Measurements from ENCODE around the gene MX2.
A peak's percentile ranks its signal among the peaks of the same experiment; 100 is the strongest.
"Not testable (repeated sequence)": the region's sequence is repeated elsewhere in the genome, so short reads cannot be mapped to it uniquely, and the experiment has no call there.

The MX2 gene

GRCh38 chr21:41411449-41412089 lies 49.7 kb downstream of the MX2 start:
- peak; percentile 10 for DNase-seq (ENCODE audit: low spot score)

DNA sequence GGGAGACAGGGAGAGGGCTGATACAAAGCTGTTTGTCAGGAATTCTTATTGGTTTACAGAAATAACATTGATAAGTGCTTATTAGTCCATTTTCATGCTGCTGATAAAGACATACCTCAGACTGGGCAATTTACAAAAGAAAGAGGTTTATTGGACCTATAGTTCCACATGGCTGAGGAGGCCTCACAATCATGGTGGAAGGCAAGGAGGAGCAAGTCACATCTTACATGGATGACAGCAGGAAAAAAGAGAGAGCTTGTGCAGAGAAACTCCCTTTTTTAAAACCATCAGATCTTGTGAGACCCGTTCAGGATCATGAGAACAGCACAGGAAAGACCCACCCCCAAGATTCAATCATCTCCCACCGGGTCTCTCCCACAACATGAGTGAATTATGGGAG lies 55.7 kb downstream of the MX2 start:
- DNase-seq (ENCODE audit: low spot score), result not testable (repeated sequence)

DNA sequence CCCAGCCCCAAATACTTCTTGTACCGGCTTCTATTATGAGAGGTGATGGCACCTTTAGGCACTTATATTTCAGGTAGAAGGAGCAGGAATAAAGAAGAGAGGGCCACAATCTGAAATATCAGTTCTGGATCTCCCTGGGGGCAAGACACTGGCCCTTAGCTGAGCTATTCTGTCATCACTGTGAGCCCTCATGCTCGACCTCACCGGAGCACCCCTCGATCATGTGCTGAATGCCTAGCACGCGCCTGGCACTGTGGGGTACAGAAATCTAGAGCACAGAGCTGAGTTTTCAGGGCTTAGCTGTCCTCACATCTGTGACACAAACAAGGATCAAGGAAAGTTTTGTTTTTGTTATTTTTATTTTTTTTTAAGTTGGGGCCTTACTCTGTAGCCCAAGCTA lies 56.6 kb downstream of the MX2 start:
- DNase-seq (ENCODE audit: low spot score), result no peak

GRCh38 chr21:41418956-41419680 lies 57.3 kb downstream of the MX2 start:
- DNase-seq (ENCODE audit: low spot score), result no peak

DNA sequence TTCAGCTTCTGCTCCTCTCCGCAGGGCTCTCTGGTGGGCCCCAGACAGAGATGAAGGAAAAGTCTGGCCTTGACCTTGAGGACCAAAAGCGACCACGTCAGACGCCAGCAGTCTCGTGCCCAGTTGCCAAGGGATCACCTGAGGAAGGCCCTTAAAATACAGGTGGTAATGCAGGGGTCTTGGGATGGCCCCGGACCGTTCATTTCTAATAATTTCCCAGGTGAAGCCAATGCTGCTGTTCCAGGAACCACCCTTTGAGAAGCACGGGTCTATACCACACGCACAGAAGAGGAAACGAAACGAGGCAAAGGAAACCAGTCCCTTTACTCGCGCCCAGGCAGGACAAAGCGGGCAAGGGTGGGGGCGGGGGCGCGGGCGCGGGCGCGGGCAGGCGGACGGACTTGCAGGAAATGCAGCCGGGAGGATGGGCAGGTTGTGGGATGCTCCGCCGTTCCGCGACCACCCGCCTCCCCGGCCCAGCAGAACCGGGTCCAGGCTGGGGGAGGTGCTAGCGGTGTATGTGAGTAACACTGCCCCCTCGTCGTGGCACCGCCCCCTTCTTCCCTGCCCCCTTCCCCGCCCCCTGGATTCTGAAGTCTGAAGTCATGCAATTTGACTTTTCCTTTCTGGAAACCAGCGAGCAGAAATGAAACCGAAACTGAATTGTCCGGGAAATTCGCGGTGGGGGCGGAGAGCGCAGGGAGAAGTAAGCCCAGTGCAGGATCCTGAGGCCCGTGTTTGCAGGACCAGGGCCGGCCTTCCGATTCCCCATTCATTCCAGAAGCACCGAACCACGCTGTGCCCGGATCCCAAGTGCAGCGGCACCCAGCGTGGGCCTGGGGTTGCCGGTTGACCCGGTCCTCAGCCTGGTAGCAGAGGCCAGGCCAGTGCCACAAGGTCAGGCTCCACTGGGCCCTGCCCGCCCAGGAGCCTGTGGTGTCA lies 58.4 kb downstream of the MX2 start:
- peak; percentile 52 for DNase-seq (ENCODE audit: low spot score)

- not testable (repeated sequence) for DNase-seq (ENCODE audit: low spot score)
Observed at GRCh38 chr21:41420998-41421397, 59.2 kb downstream of the MX2 start.

DNA sequence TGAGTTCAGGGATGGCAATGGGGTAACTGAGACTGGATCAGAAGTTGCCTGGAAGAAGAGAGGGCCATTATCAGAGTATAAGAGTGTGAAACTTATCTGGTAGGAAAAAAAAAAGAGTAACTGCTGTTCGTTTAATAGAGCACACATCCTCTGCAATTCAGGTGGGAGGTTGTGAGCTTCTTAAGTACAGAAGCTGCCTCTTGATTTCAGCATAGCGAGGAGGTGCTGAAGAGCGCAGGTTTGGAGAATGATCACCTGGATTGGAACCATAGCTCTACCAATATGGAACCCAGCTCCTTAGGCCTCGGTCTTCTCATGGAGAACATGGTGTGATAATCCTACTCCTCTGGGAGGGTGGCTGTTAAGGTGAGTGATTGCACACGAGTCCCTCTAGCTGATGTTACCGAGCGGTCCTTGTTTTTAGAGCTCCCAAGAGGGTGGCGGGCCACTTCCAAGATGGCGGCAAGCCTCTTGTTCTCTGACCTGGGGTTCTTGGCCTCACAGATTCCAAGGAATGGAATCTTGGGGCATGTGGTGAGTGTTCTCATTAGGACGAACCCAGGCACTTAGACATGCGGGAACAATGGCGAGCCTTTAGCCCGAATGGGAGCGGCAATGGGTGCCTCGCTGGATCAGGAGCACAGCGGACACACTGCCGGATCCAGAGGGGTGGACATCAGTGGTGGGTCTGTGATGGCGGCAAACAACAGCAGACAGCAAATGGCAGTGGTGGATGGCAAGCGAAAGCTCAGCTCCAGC lies 60.9 kb downstream of the MX2 start:
- DNase-seq (ENCODE audit: low spot score), result no peak

- DNase-seq (ENCODE audit: low spot score), result not testable (repeated sequence)
Observed at GRCh38 chr21:41423305-41423636, 61.4 kb downstream of the MX2 start.

- DNase-seq (ENCODE audit: low spot score), result no peak
Observed at GRCh38 chr21:41425588-41425953, 63.7 kb downstream of the MX2 start.

GRCh38 chr21:41425954-41426675 lies 64.3 kb downstream of the MX2 start, which contains the start of gene MX1:
TSS of gene MX1 (plus strand) at chr21:41426239. CDS start at chr21:41432071, 5,832 bp downstream.
- peak; percentile 87 for DNase-seq (ENCODE audit: low spot score)

DNA sequence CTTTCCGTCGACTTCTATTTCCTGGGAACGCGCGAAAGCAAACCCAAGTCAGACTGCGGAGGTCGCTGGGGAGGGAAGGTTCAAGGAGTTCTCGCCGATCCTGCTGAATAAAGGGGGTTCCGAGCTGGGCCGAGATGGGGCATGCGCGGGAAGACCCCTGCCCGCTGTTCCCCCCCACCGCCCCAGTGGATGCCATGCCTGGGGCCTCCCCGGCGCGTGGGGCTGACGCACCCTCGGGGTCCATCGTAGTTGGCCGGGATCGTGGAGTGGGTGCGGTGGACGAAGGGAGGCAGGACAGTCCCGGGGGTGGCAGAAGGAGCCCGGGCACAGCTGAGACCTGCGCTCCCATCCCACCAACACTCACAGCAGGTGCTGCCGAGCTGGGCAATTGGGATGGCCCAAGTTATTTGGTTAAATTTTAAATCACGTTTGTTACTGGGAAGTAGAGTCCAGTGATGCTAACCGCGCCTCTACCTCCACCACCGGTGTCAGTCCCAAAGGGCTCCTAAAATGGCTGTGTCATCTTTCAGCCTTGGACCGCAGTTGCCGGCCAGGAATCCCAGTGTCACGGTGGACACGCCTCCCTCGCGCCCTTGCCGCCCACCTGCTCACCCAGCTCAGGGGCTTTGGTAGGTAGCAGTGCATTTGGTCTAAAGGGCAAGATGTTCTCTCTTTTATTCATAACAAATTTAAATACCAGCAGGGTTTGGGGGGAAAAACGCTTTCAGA lies 65.0 kb downstream of the MX2 start:
- no peak for DNase-seq (ENCODE audit: low spot score)

DNA sequence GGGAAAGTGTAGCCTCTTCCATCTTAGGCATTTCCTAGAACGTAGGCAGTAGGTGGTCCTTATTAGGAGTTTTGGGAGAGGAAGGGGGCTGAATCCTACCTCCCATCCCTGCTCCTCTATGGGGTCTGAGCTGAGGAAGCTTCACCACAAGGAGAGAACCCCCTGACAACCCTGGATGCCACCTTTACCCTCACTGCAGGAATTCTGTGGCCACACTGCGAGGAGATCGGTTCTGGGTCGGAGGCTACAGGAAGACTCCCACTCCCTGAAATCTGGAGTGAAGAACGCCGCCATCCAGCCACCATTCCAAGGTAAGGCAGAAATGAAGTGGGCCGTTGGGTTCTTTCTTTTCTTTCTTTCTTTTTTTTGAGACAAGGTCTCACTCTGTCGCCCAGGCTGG lies 65.7 kb downstream of the MX2 start:
- DNase-seq (ENCODE audit: low spot score), result no peak

- DNase-seq (ENCODE audit: low spot score), result no peak
Observed at GRCh38 chr21:41428311-41428710, 66.5 kb downstream of the MX2 start.

DNA sequence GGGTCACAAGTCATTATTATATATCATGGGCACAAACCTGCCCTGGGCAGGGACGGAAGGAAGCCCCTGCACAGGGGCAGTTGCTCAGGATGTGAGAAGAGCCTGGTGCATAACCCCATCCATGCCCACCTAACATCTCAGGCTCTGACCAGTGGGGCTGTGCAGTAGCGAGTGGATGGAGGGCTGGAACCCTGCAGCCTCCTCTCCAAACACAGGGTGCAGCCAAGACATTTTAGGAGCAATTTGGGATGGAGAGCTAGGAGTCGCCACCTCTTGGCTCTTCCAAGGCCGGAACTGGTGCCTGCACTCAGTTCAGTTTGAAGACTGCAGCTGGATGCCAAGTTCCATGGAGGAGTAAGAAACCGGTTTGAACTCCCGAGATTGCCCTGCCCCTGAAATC lies 67.0 kb downstream of the MX2 start:
- no peak for DNase-seq (ENCODE audit: low spot score)

- no peak for DNase-seq (ENCODE audit: low spot score)
Observed at GRCh38 chr21:41429305-41429704, 67.5 kb downstream of the MX2 start.

DNA sequence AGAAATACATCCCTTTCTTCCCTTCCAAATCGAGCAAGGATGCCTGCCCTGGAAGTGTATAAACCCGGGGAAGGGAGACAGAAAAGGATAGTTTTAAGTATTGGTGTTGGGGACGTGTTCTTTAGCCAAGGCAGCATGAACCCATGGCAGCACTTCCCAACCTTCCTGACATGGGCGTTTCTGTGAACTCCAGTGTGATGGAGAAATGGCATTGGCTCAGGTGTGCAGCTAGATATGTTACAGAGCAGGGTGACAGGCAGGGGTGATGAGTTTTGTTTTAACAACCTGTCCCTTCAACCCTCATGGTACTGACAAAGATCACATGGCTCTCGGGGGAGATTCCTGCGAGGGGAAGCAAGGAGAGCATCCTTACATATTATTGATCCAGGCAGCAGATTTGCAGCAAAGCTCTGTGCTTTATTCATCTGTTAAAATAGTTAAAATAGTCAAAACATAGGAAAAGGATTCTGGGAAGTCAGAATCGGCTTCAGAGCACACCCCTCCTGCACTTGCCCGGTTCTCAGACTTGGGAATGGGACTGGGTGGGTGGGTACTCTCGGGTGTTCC lies 68.2 kb downstream of the MX2 start:
- DNase-seq (ENCODE audit: low spot score), result no peak

GRCh38 chr21:41431788-41432548 lies 70.1 kb downstream of the MX2 start:
- no peak for DNase-seq (ENCODE audit: low spot score)

- DNase-seq (ENCODE audit: low spot score), result no peak
Observed at GRCh38 chr21:41432562-41433460, 71.0 kb downstream of the MX2 start.

DNA sequence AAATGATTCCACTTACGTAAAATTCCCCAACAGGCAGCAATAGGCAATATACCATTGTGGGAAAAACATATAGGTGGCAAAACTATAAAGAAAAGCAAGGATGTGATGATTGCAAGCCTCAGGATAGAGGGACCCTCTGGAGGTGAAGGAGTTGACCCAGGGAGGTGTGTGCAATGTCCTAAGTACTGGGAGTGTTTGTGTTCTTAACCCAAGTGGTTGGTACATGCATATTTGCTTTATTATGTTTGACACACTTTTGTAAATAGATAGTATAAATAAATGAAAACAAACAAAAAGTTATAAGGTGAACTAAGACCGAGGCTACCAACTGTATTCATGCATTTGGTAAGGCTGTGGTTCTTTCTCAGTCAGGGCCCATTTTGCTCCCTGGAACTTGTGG lies 71.7 kb downstream of the MX2 start:
- DNase-seq (ENCODE audit: low spot score), result no peak
